HepG2 (cell line): ENCODE results near the gene ALKBH5. TPM values are rescaled to one million over a fixed set of nuclear protein-coding genes. Genes with fewer than 3 reads are reported as not detected.

Experiments used
- ATF7-NPFF ChIP-seq: sonication (generic); formaldehyde crosslinking; IDR thresholded peaks from 2 replicates; pipeline ENCODE4 v1.8.1; 2023; ENCODE audit warnings: mild to moderate bottlenecking, low read depth, missing genetic modification reagents, moderate library complexity
- CCDC6 ChIP-seq: sonication (generic); formaldehyde crosslinking; IDR thresholded peaks from 2 replicates; pipeline ENCODE4 v1.8.1; 2022; ENCODE audit warnings: mild to moderate bottlenecking, missing genetic modification reagents, moderate library complexity
- CHD4 ChIP-seq: fragments of 200-600 bp; sonication (generic); IDR thresholded peaks from 2 replicates; pipeline ENCODE4 v1.7.0; 2017; ENCODE audit warnings: mild to moderate bottlenecking, low read length, borderline replicate concordance
- CREB1 ChIP-seq, 2 experiments: fragments of 450-650 bp in 1 of 2; IDR thresholded peaks; 2 replicates each; pipeline ENCODE4 v1.6.1; 2016 to 2017; ENCODE audit warnings: control low read depth in 1 of 2, mild to moderate bottlenecking in 1 of 2, missing compliant biosample characterization in 1 of 2, missing genetic modification characterization in 1 of 2
- DR1 ChIP-seq: sonication (generic); formaldehyde crosslinking; IDR thresholded peaks from 2 replicates; pipeline ENCODE4 v1.8.0; 2021; ENCODE audit warnings: mild to moderate bottlenecking, missing genetic modification reagents, inconsistent platforms
- FOSL2 ChIP-seq: sonication (generic); formaldehyde crosslinking; IDR thresholded peaks from 2 replicates; pipeline ENCODE4 v1.4.0; 2020; ENCODE audit warnings: missing genetic modification reagents
- MIER3 ChIP-seq: IDR thresholded peaks from 2 replicates; pipeline ENCODE4 v1.6.1; 2016; ENCODE audit warnings: missing compliant biosample characterization, borderline replicate concordance
- MXD1 ChIP-seq: sonication (generic); formaldehyde crosslinking; IDR thresholded peaks from 2 replicates; pipeline ENCODE4 v1.4.0; 2020; ENCODE audit warnings: mild to moderate bottlenecking, missing genetic modification reagents
- MXD4 ChIP-seq: IDR thresholded peaks from 2 replicates; pipeline ENCODE4 v1.6.1; 2016; ENCODE audit warnings: mild to moderate bottlenecking, missing biosample characterization, missing genetic modification reagents
- NCOA1 ChIP-seq: sonication (generic); formaldehyde crosslinking; IDR thresholded peaks from 2 replicates; pipeline ENCODE4 v1.9.0; 2021; ENCODE audit warnings: missing genetic modification reagents
- PCBP1 ChIP-seq: fragments of 200-400 bp; formaldehyde crosslinking; IDR thresholded peaks from 2 replicates; pipeline ENCODE4 v1.6.1; 2017; ENCODE audit warnings: mild to moderate bottlenecking, low read depth, low read length, borderline replicate concordance
- RARG ChIP-seq: sonication (generic); formaldehyde crosslinking; IDR thresholded peaks from 2 replicates; pipeline ENCODE4 v1.4.0; 2020; ENCODE audit warnings: low read depth, mild to moderate bottlenecking, missing genetic modification reagents
- RBM22 ChIP-seq: fragments of 200-400 bp; formaldehyde crosslinking; optimal IDR thresholded peaks from 2 replicates; pipeline ENCODE3; 2017; ENCODE audit warnings: mild to moderate bottlenecking, low read length, moderate library complexity
- RBM39 ChIP-seq: fragments of 200-400 bp; formaldehyde crosslinking; IDR thresholded peaks from one replicate; pipeline ENCODE4 v1.6.1; 2018; ENCODE audit warnings: antibody characterized with exemption, mild to moderate bottlenecking, low read depth, low read length; ENCODE audit not compliant: poor library complexity, severe bottlenecking
- RXRA ChIP-seq: sonication (generic); formaldehyde crosslinking; IDR thresholded peaks from 2 replicates; pipeline ENCODE4 v1.5.1; 2020; ENCODE audit warnings: missing genetic modification reagents
- SMAD3 ChIP-seq: sonication (generic); formaldehyde crosslinking; IDR thresholded peaks from 2 replicates; pipeline ENCODE4 v1.4.0; 2020; ENCODE audit warnings: missing genetic modification reagents
- TAF15 ChIP-seq: fragments of 200-400 bp; formaldehyde crosslinking; IDR thresholded peaks from one replicate; pipeline ENCODE4 v1.6.1; 2018; ENCODE audit warnings: mild to moderate bottlenecking, low read depth, low read length; ENCODE audit not compliant: poor library complexity, severe bottlenecking
- ZFP62 ChIP-seq: sonication (generic); formaldehyde crosslinking; IDR thresholded peaks from 2 replicates; pipeline ENCODE4 v1.4.0; 2020; ENCODE audit warnings: missing genetic modification reagents
- ZKSCAN1 ChIP-seq: fragments of 150-350 bp; IDR thresholded peaks from 2 replicates; pipeline ENCODE4 v1.6.1; 2014; ENCODE audit warnings: low read length
- ZMAT5 ChIP-seq: sonication (generic); formaldehyde crosslinking; IDR thresholded peaks from 2 replicates; pipeline ENCODE4 v1.5.0; 2020; ENCODE audit warnings: mild to moderate bottlenecking, low read depth, missing genetic modification reagents, borderline replicate concordance
- ZNF547 ChIP-seq: sonication (generic); formaldehyde crosslinking; IDR thresholded peaks from 2 replicates; pipeline ENCODE4 v1.5.1; 2020; ENCODE audit warnings: mild to moderate bottlenecking, missing genetic modification reagents
- ZNF557 ChIP-seq: sonication (generic); formaldehyde crosslinking; IDR thresholded peaks from 2 replicates; pipeline ENCODE4 v1.4.0; 2020; ENCODE audit warnings: missing genetic modification reagents
- ZNF567 ChIP-seq: sonication (generic); formaldehyde crosslinking; IDR thresholded peaks from 2 replicates; pipeline ENCODE4 v1.8.1; 2023; ENCODE audit warnings: mild to moderate bottlenecking, missing genetic modification reagents, borderline replicate concordance
- ZNF597 ChIP-seq: sonication (generic); formaldehyde crosslinking; IDR thresholded peaks from 2 replicates; pipeline ENCODE4 v1.5.0; 2020; ENCODE audit warnings: missing genetic modification reagents
- ZNF629 ChIP-seq: sonication (generic); formaldehyde crosslinking; conservative IDR thresholded peaks from 2 replicates; pipeline ENCODE4 v1.5.0; 2020; ENCODE audit warnings: missing genetic modification reagents
- ZNF709 ChIP-seq: sonication (generic); formaldehyde crosslinking; IDR thresholded peaks from 2 replicates; pipeline ENCODE4 v1.5.0; 2020; ENCODE audit warnings: mild to moderate bottlenecking, missing genetic modification reagents
- ZNF713 ChIP-seq: sonication (generic); formaldehyde crosslinking; IDR thresholded peaks from 2 replicates; pipeline ENCODE4 v1.4.0; 2020; ENCODE audit warnings: mild to moderate bottlenecking, missing genetic modification reagents
- ZNF879 ChIP-seq: sonication (generic); formaldehyde crosslinking; IDR thresholded peaks from 2 replicates; pipeline ENCODE4 v1.8.1; 2023; ENCODE audit warnings: missing genetic modification reagents
- polyA plus RNA-seq, 8 experiments: library from polyadenylated mRNA; depleted of rRNA in 3 of 8; stranded (reverse) in 7 of 8; unstranded in 1 of 8; fragments of >200 nt; fragmentation: Illumina TruSeq in 4 of 8; extraction: Trizol in 4 of 8; gene quantifications; 2 replicates each; pipeline versions ENCODE4 v1.2.1 to v1.2.3, GENCODE V29; 2011 to 2016; ENCODE audit warnings: low read depth in 4 of 8, missing spikeins in 1 of 8, mixed read lengths in 1 of 8; ENCODE audit not compliant: insufficient read depth in 1 of 8
- total RNA-seq, 5 experiments: library from RNA; depleted of rRNA; stranded (reverse); fragments of >200 nt; fragmentation: Illumina TruSeq; extraction: Trizol; gene quantifications; 2 replicates each; pipeline ENCODE4 v1.2.3, GENCODE V29; 2016; ENCODE audit warnings: low read depth in 1 of 5
- TF ChIP-seq, protein P1 (sequence below): sonication (generic); formaldehyde crosslinking; IDR thresholded peaks from 2 replicates; pipeline ENCODE4 v1.8.1; 2022; ENCODE audit warnings: low read depth, mild to moderate bottlenecking, missing genetic modification reagents

The ALKBH5 gene
- total and polyA plus RNA-seq, 2 of the 13 experiments (the other 11 are each of a cell fraction or from before 2014, with no cell fraction given) = 68.9 to 76.9 TPM

DNA sequence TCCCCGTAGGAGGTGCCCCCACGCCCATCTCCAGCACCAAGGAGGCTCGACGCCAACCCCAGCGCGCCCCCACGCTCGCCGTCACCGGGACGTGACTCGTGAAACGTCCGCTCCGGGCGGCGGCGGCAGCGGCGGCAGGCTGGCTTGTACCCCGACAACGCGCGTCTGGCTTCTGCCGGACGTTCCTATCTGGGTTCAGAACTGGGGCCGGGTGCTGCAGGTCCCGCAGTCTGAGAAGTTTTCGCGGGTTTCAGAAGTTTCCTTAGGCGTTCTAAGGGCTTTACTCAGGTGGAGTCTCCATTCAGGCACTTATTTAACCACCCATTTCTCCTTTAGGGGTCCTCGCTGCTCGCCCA lies 672 bp upstream of the ALKBH5 start (continued):
- TF ChIP-seq, protein P1, sequence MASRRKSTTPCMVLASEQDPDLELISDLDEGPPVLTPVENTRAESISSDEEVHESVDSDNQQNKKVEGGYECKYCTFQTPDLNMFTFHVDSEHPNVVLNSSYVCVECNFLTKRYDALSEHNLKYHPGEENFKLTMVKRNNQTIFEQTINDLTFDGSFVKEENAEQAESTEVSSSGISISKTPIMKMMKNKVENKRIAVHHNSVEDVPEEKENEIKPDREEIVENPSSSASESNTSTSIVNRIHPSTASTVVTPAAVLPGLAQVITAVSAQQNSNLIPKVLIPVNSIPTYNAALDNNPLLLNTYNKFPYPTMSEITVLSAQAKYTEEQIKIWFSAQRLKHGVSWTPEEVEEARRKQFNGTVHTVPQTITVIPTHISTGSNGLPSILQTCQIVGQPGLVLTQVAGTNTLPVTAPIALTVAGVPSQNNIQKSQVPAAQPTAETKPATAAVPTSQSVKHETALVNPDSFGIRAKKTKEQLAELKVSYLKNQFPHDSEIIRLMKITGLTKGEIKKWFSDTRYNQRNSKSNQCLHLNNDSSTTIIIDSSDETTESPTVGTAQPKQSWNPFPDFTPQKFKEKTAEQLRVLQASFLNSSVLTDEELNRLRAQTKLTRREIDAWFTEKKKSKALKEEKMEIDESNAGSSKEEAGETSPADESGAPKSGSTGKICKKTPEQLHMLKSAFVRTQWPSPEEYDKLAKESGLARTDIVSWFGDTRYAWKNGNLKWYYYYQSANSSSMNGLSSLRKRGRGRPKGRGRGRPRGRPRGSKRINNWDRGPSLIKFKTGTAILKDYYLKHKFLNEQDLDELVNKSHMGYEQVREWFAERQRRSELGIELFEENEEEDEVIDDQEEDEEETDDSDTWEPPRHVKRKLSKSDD (CRISPR knock-in tag) = no peak
- TF ChIP-seq RBM39 = peak; percentile 6
- TF ChIP-seq RARG (CRISPR knock-in tag) = no peak
- TF ChIP-seq ATF7-NPFF = no peak
- TF ChIP-seq RXRA (CRISPR knock-in tag) = no peak; the same call in 1 of the 2 replicates
- TF ChIP-seq ZNF567 = no peak
- no peak for TF ChIP-seq TAF15
- no peak for TF ChIP-seq ZFP62 (CRISPR knock-in tag)
- TF ChIP-seq ZNF713 = no peak
- TF ChIP-seq CCDC6 (CRISPR knock-in tag) = no peak
- TF ChIP-seq DR1 (CRISPR knock-in tag) = peak; percentile 54; the same call in 1 of the 2 replicates
- peak; percentile 50; the same call in 1 of the 2 replicates for TF ChIP-seq NCOA1 (CRISPR knock-in tag)
- TF ChIP-seq CHD4 = no peak; the same call in 1 of the 2 replicates
- TF ChIP-seq ZNF709 = no peak; the same call in 1 of the 2 replicates
- TF ChIP-seq ZNF879 (CRISPR knock-in tag) = 0 out of 2 replicates have a peak, but pooled peaks have one; percentile 19
- no peak for TF ChIP-seq MXD4
- TF ChIP-seq ZNF557 (CRISPR knock-in tag) = no peak
- no peak for TF ChIP-seq MXD1 (CRISPR knock-in tag)
- TF ChIP-seq MIER3 (CRISPR knock-in tag) = no peak
- no peak for TF ChIP-seq ZMAT5 (CRISPR knock-in tag)
- no peak for TF ChIP-seq ZKSCAN1
- no peak for TF ChIP-seq ZNF547 (CRISPR knock-in tag)
- no peak for TF ChIP-seq RBM22
- TF ChIP-seq ZNF597 (CRISPR knock-in tag) = no peak
- no peak for TF ChIP-seq PCBP1
- 0 out of 2 replicates have a peak, but pooled peaks have one; percentile 7 for TF ChIP-seq SMAD3 (CRISPR knock-in tag)
- no peak for TF ChIP-seq FOSL2 (CRISPR knock-in tag)
- no peak for TF ChIP-seq CREB1 (IDR thresholded peaks at IDR 0.05)
- peak; percentile 89; the same call in 1 of the 2 replicates for TF ChIP-seq CREB1 (CRISPR knock-in tag; IDR thresholded peaks at IDR 0.05)
- TF ChIP-seq ZNF629 (CRISPR knock-in tag) = no peak
